ENCODE measurements around the gene BARX2. TPM values are rescaled to one million over a fixed set of nuclear protein-coding genes. Genes with fewer than 3 reads are reported as not detected.

Gene BARX2
- total RNA-seq, 2 experiments from 2014 or later: not detected

GRCh38 chr11:129490004-129490403 is 114.4 kb downstream of the BARX2 start:
- no peak overlapping the region for H3K27ac Mint-ChIP-seq
- H3K36me3 Mint-ChIP-seq (ENCODE audit: low read depth): no peaks in the 10 kb centered on the region
- POLR2A ChIA-PET: no interaction called here
- no peaks in the 10 kb centered on the region for H3K27me3 Mint-ChIP-seq
- H3K9me3 Mint-ChIP-seq: no peaks in the 10 kb centered on the region
- H3K4me1 Mint-ChIP-seq: no peaks in the 10 kb centered on the region
- no peak overlapping the region for H3K4me3 Mint-ChIP-seq
- CTCF ChIA-PET: no interaction called here
- no peak for DNase-seq

- no peaks in the 10 kb centered on the region for H3K27me3 Mint-ChIP-seq
- H3K27ac Mint-ChIP-seq: no peak overlapping the region
Measured at GRCh38 chr11:129493746-129494145, 118.1 kb downstream of the BARX2 start.

More at GRCh38 chr11:129493746-129494145, 118.1 kb downstream of the BARX2 start:
- Mint-ChIP-seq H3K9me3 (no peaks in the 10 kb centered on the region), H3K4me3 (no peak overlapping the region), H3K4me1 (no peaks in the 10 kb centered on the region), H3K36me3 (ENCODE audit: low read depth) (no peaks in the 10 kb centered on the region)
- DNase-seq: no peak
- ChIA-PET POLR2A (no interaction called here), CTCF (no interaction called here)

Other genes starting within 250 kb of the BARX2 start
- 1 to 10 TPM; 1.3 to 1.7 TPM for gene ARHGAP32, start 183.5 kb upstream of the BARX2 start, total RNA-seq